SK-N-MC (cell line): ENCODE data around the gene NGEF.

ENCODE experiments used
- DNase-seq: peaks from one replicate; pipeline ENCODE4 v3.0.0-alpha.2; 2011; ENCODE audit warnings: low read depth, low spot score
- H3K27ac ChIP-seq: fragments of 200-600 bp; sonication (generic); 2 replicates; pipeline ENCODE4 v1.5.1; 2016; ENCODE audit warnings: mixed run types
- H3K36me3 ChIP-seq: fragments of 200-600 bp; sonication (generic); 2 replicates; pipeline ENCODE4 v1.6.1; 2017; ENCODE audit warnings: antibody characterized with exemption, low read length, mixed read lengths; ENCODE audit not compliant: insufficient read depth
- H3K4me3 ChIP-seq: fragments of 200-600 bp; sonication (generic); 2 replicates; pipeline ENCODE4 v1.5.1; 2016
- H3K9ac ChIP-seq: fragments of 200-600 bp; sonication (generic); 2 replicates; pipeline ENCODE4 v1.8.0; 2017; ENCODE audit warnings: mixed run types, mixed read lengths; ENCODE audit not compliant: insufficient read length
- H3K9me3 ChIP-seq: fragments of 200-600 bp; sonication (generic); 2 replicates; pipeline ENCODE4 v1.6.1; 2017; ENCODE audit warnings: low read depth, mild to moderate bottlenecking, antibody characterized with exemption, low read length, moderate library complexity, mixed read lengths
- EZH2 ChIP-seq: fragments of 200-600 bp; sonication (generic); IDR thresholded peaks from one replicate; pipeline ENCODE4 v1.6.1; 2017; ENCODE audit warnings: antibody characterized with exemption
- FOXP2 ChIP-seq: optimal IDR thresholded peaks from 2 replicates; pipeline ENCODE3; 2011; ENCODE audit warnings: mild to moderate bottlenecking, moderate library complexity; ENCODE audit not compliant: insufficient read depth; ENCODE audit errors: extremely low read length, control extremely low read depth
- POLR2AphosphoS5 ChIP-seq: IDR thresholded peaks from 2 replicates; pipeline ENCODE4 v1.6.1; 2012; ENCODE audit warnings: mild to moderate bottlenecking, low read depth, low read length, borderline replicate concordance

The NGEF gene

GRCh38 chr2:232940724-232941123 is 72.3 kb downstream of the NGEF start:
- no peak for DNase-seq
- no peak overlapping the region for H3K27ac ChIP-seq
- no peaks in the 10 kb centered on the region for H3K9me3 ChIP-seq
- H3K9ac ChIP-seq, result no peak overlapping the region
- no peaks in the 10 kb centered on the region for H3K36me3 ChIP-seq
- no peak for TF ChIP-seq EZH2
- TF ChIP-seq POLR2AphosphoS5, result no peak
- TF ChIP-seq FOXP2, result no peak
- no peak overlapping the region for H3K4me3 ChIP-seq

- H3K27ac ChIP-seq, result no peak overlapping the region
- H3K9me3 ChIP-seq, result no peaks in the 10 kb centered on the region
- no peak overlapping the region for H3K9ac ChIP-seq
- H3K4me3 ChIP-seq, result no peak overlapping the region
- TF ChIP-seq FOXP2 (no peak), POLR2AphosphoS5 (no peak), EZH2 (no peak)
- DNase-seq, result no peak
- no peaks in the 10 kb centered on the region for H3K36me3 ChIP-seq
Observed at GRCh38 chr2:232937278-232937906, 75.7 kb downstream of the NGEF start.

GRCh38 chr2:232931636-232932035 is 81.4 kb downstream of the NGEF start:
- DNase-seq, result no peak
- no peak overlapping the region for H3K27ac ChIP-seq
- H3K9me3 ChIP-seq, result no peaks in the 10 kb centered on the region
- TF ChIP-seq POLR2AphosphoS5, result no peak
- TF ChIP-seq FOXP2, result no peak
- no peak for TF ChIP-seq EZH2
- H3K9ac ChIP-seq, result no peak overlapping the region
- no peaks in the 10 kb centered on the region for H3K36me3 ChIP-seq
- H3K4me3 ChIP-seq, result no peak overlapping the region

DNA sequence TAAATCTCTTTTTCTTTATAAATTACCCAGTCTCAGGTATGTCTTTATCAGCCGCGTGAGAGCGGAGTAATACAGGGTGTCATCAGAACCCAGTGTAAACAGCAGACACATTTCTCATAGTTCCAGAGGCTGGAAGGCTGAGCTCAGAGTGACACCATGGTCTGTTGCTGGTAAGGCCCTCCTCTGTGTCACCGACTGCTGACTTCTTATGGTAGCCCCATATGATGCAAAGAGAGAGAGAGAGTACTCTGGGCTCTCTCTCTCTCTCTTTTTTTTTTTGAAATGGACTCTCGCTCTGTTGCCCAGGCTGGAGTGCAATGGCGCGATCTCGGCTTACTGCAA is 83.0 kb downstream of the NGEF start:
- TF ChIP-seq FOXP2 (no peak), POLR2AphosphoS5 (no peak), EZH2 (no peak)
- no peak for DNase-seq
- H3K9me3 ChIP-seq, result no peaks in the 10 kb centered on the region

DNA sequence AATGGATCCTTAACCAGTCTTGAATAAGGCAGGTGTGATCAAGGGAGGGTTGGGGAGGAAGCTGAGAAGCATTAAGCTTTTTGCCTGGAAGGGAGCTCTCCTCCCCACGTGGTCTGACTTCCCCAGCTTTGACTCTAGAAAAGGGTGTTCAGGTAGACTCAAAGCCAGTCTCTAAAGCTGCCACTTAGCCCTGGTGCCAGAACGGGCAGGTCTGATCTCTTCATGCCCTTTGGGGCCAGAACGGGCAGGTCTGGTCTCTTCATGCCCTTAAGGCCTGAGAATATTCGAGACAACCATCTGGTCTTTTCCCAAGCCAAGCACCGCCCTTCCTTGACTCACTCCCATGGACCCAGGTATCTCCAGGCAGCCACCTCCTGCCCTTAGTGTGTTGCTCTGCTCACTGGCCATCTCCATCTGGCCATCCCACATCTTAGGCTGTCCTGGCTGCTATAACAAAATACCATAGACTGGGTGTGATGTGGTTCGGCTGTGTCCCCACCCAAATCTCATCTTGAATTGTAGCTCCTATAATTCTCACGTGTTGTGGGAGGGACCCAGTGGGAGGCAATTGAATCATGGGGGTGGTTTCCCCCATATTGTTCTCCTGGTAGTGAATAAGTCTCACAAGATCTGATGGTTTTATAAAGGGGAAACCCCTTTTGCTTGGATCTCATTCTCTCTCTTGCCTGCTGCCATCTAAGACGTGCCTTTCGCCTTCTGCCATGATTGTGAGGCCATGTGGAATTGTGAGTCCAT is 83.6 kb downstream of the NGEF start:
- Histone ChIP-seq H3K4me3 (no peak overlapping the region), H3K36me3 (peaks cover 9% of the 10 kb centered on the region), H3K27ac (no peak overlapping the region), H3K9ac (no peak overlapping the region), H3K9me3 (no peaks in the 10 kb centered on the region)
- TF ChIP-seq FOXP2 (no peak), POLR2AphosphoS5 (no peak), EZH2 (no peak)
- DNase-seq, result no peak

More for the DNA sequence above, 83.0 kb downstream of the NGEF start:
- H3K9ac ChIP-seq, result no peak overlapping the region
- H3K36me3 ChIP-seq, result peaks cover 4% of the 10 kb centered on the region
- no peak overlapping the region for H3K27ac ChIP-seq
- no peak overlapping the region for H3K4me3 ChIP-seq

GRCh38 chr2:232928551-232929302 is 84.3 kb downstream of the NGEF start:
- Histone ChIP-seq H3K36me3 (peaks cover 13% of the 10 kb centered on the region), H3K9ac (no peak overlapping the region), H3K9me3 (no peaks in the 10 kb centered on the region), H3K4me3 (peak overlapping the region; percentile 57), H3K27ac (no peak overlapping the region)
- no peak for DNase-seq
- TF ChIP-seq POLR2AphosphoS5 (no peak), FOXP2 (no peak), EZH2 (no peak)

GRCh38 chr2:232927793-232928550 is 85.1 kb downstream of the NGEF start:
- DNase-seq, result no peak
- H3K36me3 ChIP-seq, result peaks cover 13% of the 10 kb centered on the region
- H3K9ac ChIP-seq, result peak overlapping the region; percentile 32
- H3K27ac ChIP-seq, result no peak overlapping the region
- no peaks in the 10 kb centered on the region for H3K9me3 ChIP-seq
- no peak for TF ChIP-seq EZH2
- H3K4me3 ChIP-seq, result peak overlapping the region; percentile 80
